ENCODE results near the gene HSPB8. TPM values are rescaled to one million over a fixed set of nuclear protein-coding genes. Genes with fewer than 3 reads are reported as not detected.

HSPB8 gene
- polyA plus RNA-seq, 1 donor from 2014 or later = not detected

GRCh38 chr12:119159844-119160243, 18.9 kb upstream of the HSPB8 start:
- no peaks in the 10 kb centered on the region for H3F3A ChIP-seq (ENCODE audit: insufficient read depth, low read length, poor library complexity, severe bottlenecking)
- no peaks in the 10 kb centered on the region for H3K9me2 ChIP-seq (ENCODE audit: insufficient read depth, low read length)
- no peak for TF ChIP-seq TAF1 (IDR thresholded peaks at IDR 0.05; ENCODE audit: low read depth)
- no peak for TF ChIP-seq POLR2AphosphoS5 (IDR thresholded peaks at IDR 0.05)
- TF ChIP-seq EZH2 (IDR thresholded peaks at IDR 0.05; ENCODE audit: borderline replicate concordance, insufficient read depth, low read length, poor library complexity, severe bottlenecking) = no peak
- TF ChIP-seq, protein P1, sequence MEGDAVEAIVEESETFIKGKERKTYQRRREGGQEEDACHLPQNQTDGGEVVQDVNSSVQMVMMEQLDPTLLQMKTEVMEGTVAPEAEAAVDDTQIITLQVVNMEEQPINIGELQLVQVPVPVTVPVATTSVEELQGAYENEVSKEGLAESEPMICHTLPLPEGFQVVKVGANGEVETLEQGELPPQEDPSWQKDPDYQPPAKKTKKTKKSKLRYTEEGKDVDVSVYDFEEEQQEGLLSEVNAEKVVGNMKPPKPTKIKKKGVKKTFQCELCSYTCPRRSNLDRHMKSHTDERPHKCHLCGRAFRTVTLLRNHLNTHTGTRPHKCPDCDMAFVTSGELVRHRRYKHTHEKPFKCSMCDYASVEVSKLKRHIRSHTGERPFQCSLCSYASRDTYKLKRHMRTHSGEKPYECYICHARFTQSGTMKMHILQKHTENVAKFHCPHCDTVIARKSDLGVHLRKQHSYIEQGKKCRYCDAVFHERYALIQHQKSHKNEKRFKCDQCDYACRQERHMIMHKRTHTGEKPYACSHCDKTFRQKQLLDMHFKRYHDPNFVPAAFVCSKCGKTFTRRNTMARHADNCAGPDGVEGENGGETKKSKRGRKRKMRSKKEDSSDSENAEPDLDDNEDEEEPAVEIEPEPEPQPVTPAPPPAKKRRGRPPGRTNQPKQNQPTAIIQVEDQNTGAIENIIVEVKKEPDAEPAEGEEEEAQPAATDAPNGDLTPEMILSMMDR (IDR thresholded peaks at IDR 0.05; ENCODE audit: poor library complexity, severe bottlenecking) = no peak
- no peak for TF ChIP-seq SMC3 (conservative IDR thresholded peaks at IDR 0.05; ENCODE audit: poor library complexity)
- TF ChIP-seq, protein P2, sequence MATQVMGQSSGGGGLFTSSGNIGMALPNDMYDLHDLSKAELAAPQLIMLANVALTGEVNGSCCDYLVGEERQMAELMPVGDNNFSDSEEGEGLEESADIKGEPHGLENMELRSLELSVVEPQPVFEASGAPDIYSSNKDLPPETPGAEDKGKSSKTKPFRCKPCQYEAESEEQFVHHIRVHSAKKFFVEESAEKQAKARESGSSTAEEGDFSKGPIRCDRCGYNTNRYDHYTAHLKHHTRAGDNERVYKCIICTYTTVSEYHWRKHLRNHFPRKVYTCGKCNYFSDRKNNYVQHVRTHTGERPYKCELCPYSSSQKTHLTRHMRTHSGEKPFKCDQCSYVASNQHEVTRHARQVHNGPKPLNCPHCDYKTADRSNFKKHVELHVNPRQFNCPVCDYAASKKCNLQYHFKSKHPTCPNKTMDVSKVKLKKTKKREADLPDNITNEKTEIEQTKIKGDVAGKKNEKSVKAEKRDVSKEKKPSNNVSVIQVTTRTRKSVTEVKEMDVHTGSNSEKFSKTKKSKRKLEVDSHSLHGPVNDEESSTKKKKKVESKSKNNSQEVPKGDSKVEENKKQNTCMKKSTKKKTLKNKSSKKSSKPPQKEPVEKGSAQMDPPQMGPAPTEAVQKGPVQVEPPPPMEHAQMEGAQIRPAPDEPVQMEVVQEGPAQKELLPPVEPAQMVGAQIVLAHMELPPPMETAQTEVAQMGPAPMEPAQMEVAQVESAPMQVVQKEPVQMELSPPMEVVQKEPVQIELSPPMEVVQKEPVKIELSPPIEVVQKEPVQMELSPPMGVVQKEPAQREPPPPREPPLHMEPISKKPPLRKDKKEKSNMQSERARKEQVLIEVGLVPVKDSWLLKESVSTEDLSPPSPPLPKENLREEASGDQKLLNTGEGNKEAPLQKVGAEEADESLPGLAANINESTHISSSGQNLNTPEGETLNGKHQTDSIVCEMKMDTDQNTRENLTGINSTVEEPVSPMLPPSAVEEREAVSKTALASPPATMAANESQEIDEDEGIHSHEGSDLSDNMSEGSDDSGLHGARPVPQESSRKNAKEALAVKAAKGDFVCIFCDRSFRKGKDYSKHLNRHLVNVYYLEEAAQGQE (IDR thresholded peaks at IDR 0.05; ENCODE audit: borderline replicate concordance) = no peak
- TF ChIP-seq MXI1 (conservative IDR thresholded peaks at IDR 0.05; ENCODE audit: poor library complexity, severe bottlenecking) = no peak
- no peak for TF ChIP-seq RAD21 (conservative IDR thresholded peaks at IDR 0.05)
- H2AFZ ChIP-seq (ENCODE audit: low read depth, low read length) = no peak overlapping the region
- no peaks in the 10 kb centered on the region for H3K79me2 ChIP-seq (replicated peaks; ENCODE audit: insufficient read depth, low read length)
- no peaks in the 10 kb centered on the region for H3K9me3 ChIP-seq (ENCODE audit: low read length)
- H3K27me3 ChIP-seq (ENCODE audit: insufficient read depth, low read depth, low read length) = no peaks in the 10 kb centered on the region
- no peaks in the 10 kb centered on the region for H3K36me3 ChIP-seq (ENCODE audit: insufficient read depth, low read length)
- H3K4me2 ChIP-seq (ENCODE audit: low read length) = no peak overlapping the region
- H3K4me3 ChIP-seq (ENCODE audit: low read length) = no peak overlapping the region
- no peak overlapping the region for H3K27ac ChIP-seq (ENCODE audit: low read length)
- no peaks in the 10 kb centered on the region for H4K20me1 ChIP-seq (ENCODE audit: insufficient read depth)
- no peak overlapping the region for H3K9ac ChIP-seq (ENCODE audit: low read length)

GRCh38 chr12:119167902-119168301, 10.8 kb upstream of the HSPB8 start:
- no peak overlapping the region for H3K27ac ChIP-seq (ENCODE audit: low read length)
- no peaks in the 10 kb centered on the region for H3K27me3 ChIP-seq (ENCODE audit: insufficient read depth, low read depth, low read length)
- H3K4me2 ChIP-seq (ENCODE audit: low read length) = no peak overlapping the region
- no peaks in the 10 kb centered on the region for H4K20me1 ChIP-seq (ENCODE audit: insufficient read depth)
- no peak overlapping the region for H3K9ac ChIP-seq (ENCODE audit: low read length)
- no peaks in the 10 kb centered on the region for H3K79me2 ChIP-seq (replicated peaks; ENCODE audit: insufficient read depth, low read length)
- TF ChIP-seq SMC3 (conservative IDR thresholded peaks at IDR 0.05; ENCODE audit: poor library complexity) = no peak
- TF ChIP-seq RAD21 (conservative IDR thresholded peaks at IDR 0.05) = no peak
- TF ChIP-seq, protein P1 (IDR thresholded peaks at IDR 0.05; ENCODE audit: poor library complexity, severe bottlenecking) = no peak
- H3K9me2 ChIP-seq (ENCODE audit: insufficient read depth, low read length) = no peaks in the 10 kb centered on the region
- no peaks in the 10 kb centered on the region for H3K9me3 ChIP-seq (ENCODE audit: low read length)
- H3K4me3 ChIP-seq (ENCODE audit: low read length) = no peak overlapping the region
- no peaks in the 10 kb centered on the region for H3F3A ChIP-seq (ENCODE audit: insufficient read depth, low read length, poor library complexity, severe bottlenecking)
- no peak overlapping the region for H2AFZ ChIP-seq (ENCODE audit: low read depth, low read length)
- H3K36me3 ChIP-seq (ENCODE audit: insufficient read depth, low read length) = no peaks in the 10 kb centered on the region
